SK-N-SH (cell line): Measurements from ENCODE around the gene ADAMTS4.

Source experiments
- CTCF ChIP-seq: fragments of 200-600 bp; sonication (generic); IDR thresholded peaks from 2 replicates; pipeline ENCODE4 v1.6.1; 2017; ENCODE audit warnings: antibody characterized with exemption, mild to moderate bottlenecking, moderate library complexity
- EP300 ChIP-seq, 2 experiments: IDR thresholded peaks; 2 replicates each; pipeline versions ENCODE4 v1.4.0 to v1.6.1; 2012; ENCODE audit warnings: borderline replicate concordance in 1 of 2, low read depth in 1 of 2, low read length in 1 of 2
- EZH2phosphoT487 ChIP-seq: fragments of 200-600 bp; sonication (generic); IDR thresholded peaks from 2 replicates; pipeline ENCODE4 v1.6.1; 2017; ENCODE audit warnings: low read depth, mixed run types, mild to moderate bottlenecking, antibody characterized with exemption, moderate library complexity, borderline replicate concordance
- FOXM1 ChIP-seq: IDR thresholded peaks from 2 replicates; pipeline ENCODE4 v1.4.0; 2012; ENCODE audit warnings: low read depth, mild to moderate bottlenecking
- GABPA ChIP-seq: IDR thresholded peaks from 2 replicates; pipeline ENCODE4 v1.4.0; 2012; ENCODE audit warnings: low read depth, mild to moderate bottlenecking
- SIN3A ChIP-seq: IDR thresholded peaks from 2 replicates; pipeline ENCODE4 v1.6.1; 2012; ENCODE audit warnings: low read depth, mild to moderate bottlenecking, low read length, moderate library complexity, borderline replicate concordance
- TAF1 ChIP-seq: IDR thresholded peaks from 2 replicates; pipeline ENCODE4 v1.6.1; 2012; ENCODE audit warnings: low read depth, mild to moderate bottlenecking, low read length, moderate library complexity, borderline replicate concordance
- USF2 ChIP-seq: fragments of 150-350 bp; IDR thresholded peaks from 2 replicates; pipeline ENCODE4 v1.6.1; 2017; ENCODE audit warnings: antibody characterized with exemption, low read length, low read depth, borderline replicate concordance

- TF ChIP-seq CTCF (no peak), SIN3A (no peak), EP300 (IDR thresholded peaks at IDR 0.05; ENCODE audit: borderline replicate concordance in 1 of 2, low read depth in 1 of 2, low read length in 1 of 2) (no peak), GABPA (no peak), EZH2phosphoT487 (no peak), TAF1 (no peak), FOXM1 (no peak), USF2 (no peak)
Observed at GRCh38 chr1:161215076-161215475, 16.2 kb upstream of the ADAMTS4 start, which contains the start of gene FCER1G.
